Endothelial cell of umbilical vein (primary cell): ENCODE results near the gene LRRC70. TPM values are rescaled to one million over a fixed set of nuclear protein-coding genes. Genes with fewer than 3 reads are reported as not detected.

Experiments used
- BruUV-seq: library from RNA; stranded (reverse); fragments of 400-500 nt; replicated peaks from 2 replicates; lab custom pipeline; 2021; lab: Mats Ljungman, UMichigan
- CTCF ChIA-PET: fragments of 300-600, 350-600 bp; sonication (Branson Sonifier 250); formaldehyde crosslinking; loops from one replicate; lab custom pipeline; 2021; ENCODE audit warnings: antibody characterized with exemption, inconsistent platforms; lab: Charles Lee
- POLR2A ChIA-PET: fragments of 300-600, 350-600 bp; sonication (Branson Sonifier 250); formaldehyde crosslinking; loops from one replicate; lab custom pipeline; 2021; ENCODE audit warnings: antibody characterized with exemption, inconsistent platforms; lab: Charles Lee
- DNase-seq: peaks from one replicate; pipeline ENCODE4 v3.0.0-alpha.2; 2011; ENCODE audit warnings: low read depth, low spot score
- FAIRE-seq: peaks from 2 replicates; lab custom pipeline; 2011; peaks lifted over from hg19 to GRCh38; lab: Jason Lieb, UNC
- H2AFZ ChIP-seq: 2 replicates; pipeline ENCODE4 v1.6.0; 2012; ENCODE audit warnings: low read depth, low read length, control low read depth, inconsistent platforms
- H3K27ac ChIP-seq: 2 replicates; pipeline ENCODE4 v1.5.1; 2011; ENCODE audit warnings: low read depth, mild to moderate bottlenecking, control low read depth, low read length, moderate library complexity; ENCODE audit not compliant: insufficient read depth
- H3K27me3 ChIP-seq, 2 experiments: 2 replicates each; pipeline versions ENCODE4 v1.6.0 to v1.6.1; 2011; ENCODE audit warnings: low read length in 2 of 2, mixed read lengths in 1 of 2; ENCODE audit not compliant: control insufficient read depth in 2 of 2, insufficient read depth in 2 of 2
- H3K36me3 ChIP-seq, 2 experiments: 2 replicates in 1 of 2; 3 replicates in 1 of 2; pipeline ENCODE4 v1.5.1; 2011; ENCODE audit warnings: low read length in 2 of 2, mild to moderate bottlenecking in 1 of 2, moderate library complexity in 1 of 2; ENCODE audit not compliant: control insufficient read depth in 2 of 2, insufficient read depth in 2 of 2; ENCODE audit errors: extremely low read depth in 1 of 2
- H3K4me1 ChIP-seq: 3 replicates; pipeline ENCODE4 v1.5.1; 2011; ENCODE audit warnings: mild to moderate bottlenecking, low read length; ENCODE audit not compliant: control insufficient read depth, insufficient read depth; ENCODE audit errors: extremely low read depth
- H3K4me2 ChIP-seq: 2 replicates; pipeline ENCODE4 v1.6.1; 2011; ENCODE audit warnings: low read length, control low read depth, mixed read lengths; ENCODE audit not compliant: insufficient read depth
- H3K4me3 ChIP-seq, 3 experiments: fragments of 200-600 bp in 1 of 3; sonication (generic), shearing (Covaris generic) in 1 of 3; replicated peaks in 1 of 3; 2 replicates each; pipeline ENCODE4 v1.5.1; 2011 to 2016; ENCODE audit warnings: control low read depth in 3 of 3, low read length in 3 of 3, mild to moderate bottlenecking in 2 of 3, inconsistent platforms in 1 of 3, low read depth in 1 of 3, moderate library complexity in 1 of 3; ENCODE audit not compliant: insufficient read depth in 1 of 3
- H3K79me2 ChIP-seq: 2 replicates; pipeline ENCODE4 v1.6.0; 2012; ENCODE audit warnings: low read length, inconsistent platforms; ENCODE audit not compliant: control insufficient read depth, insufficient read depth
- H3K9ac ChIP-seq: replicated peaks from 2 replicates; pipeline ENCODE3; 2011; ENCODE audit warnings: low read length, control low read depth; ENCODE audit not compliant: insufficient read depth; ENCODE audit errors: extremely low read depth
- H3K9me1 ChIP-seq: replicated peaks from 3 replicates; pipeline ENCODE4 v1.6.0; 2011; ENCODE audit warnings: mild to moderate bottlenecking, low read length; ENCODE audit not compliant: control insufficient read depth, insufficient read depth; ENCODE audit errors: extremely low read depth
- H3K9me3 ChIP-seq: replicated peaks from 2 replicates; pipeline ENCODE4 v1.5.1; 2012; ENCODE audit warnings: low read length, inconsistent platforms; ENCODE audit not compliant: control insufficient read depth, insufficient read depth
- H4K20me1 ChIP-seq: replicated peaks from 2 replicates; pipeline ENCODE3; 2011; ENCODE audit warnings: mild to moderate bottlenecking, low read length; ENCODE audit not compliant: control insufficient read depth, insufficient read depth; ENCODE audit errors: extremely low read depth
- EZH2 ChIP-seq: IDR thresholded peaks from 2 replicates; pipeline ENCODE4 v1.6.1; 2012; ENCODE audit warnings: borderline replicate concordance, low read depth, mild to moderate bottlenecking, moderate library complexity, low read length, inconsistent platforms; ENCODE audit not compliant: severe bottlenecking
- FOS ChIP-seq: IDR thresholded peaks from 2 replicates; pipeline ENCODE4 v1.6.1; 2011; ENCODE audit warnings: mild to moderate bottlenecking, low read length, moderate library complexity, borderline replicate concordance; ENCODE audit not compliant: insufficient read depth
- GATA2 ChIP-seq: IDR thresholded peaks from 2 replicates; pipeline ENCODE4 v1.7.0; 2011; ENCODE audit warnings: low read depth, mild to moderate bottlenecking, moderate library complexity, mixed read lengths, low read length; ENCODE audit not compliant: insufficient read length, insufficient read depth
- MYC ChIP-seq: IDR thresholded peaks from one replicate; pipeline ENCODE4 v1.6.1; 2011; ENCODE audit warnings: mild to moderate bottlenecking, low read depth, low read length
- POLR2A ChIP-seq: IDR thresholded peaks from 2 replicates; pipeline ENCODE4 v1.6.1; 2012; ENCODE audit warnings: low read depth, mild to moderate bottlenecking, control low read depth, low read length
- POLR2AphosphoS5 ChIP-seq: IDR thresholded peaks from 2 replicates; pipeline ENCODE4 v1.6.1; 2012; ENCODE audit warnings: low read depth, mild to moderate bottlenecking, control low read depth, low read length, moderate library complexity; ENCODE audit not compliant: insufficient read depth
- dilution Hi-C: fragments of 300-500 bp; cut with MboI; formaldehyde crosslinking; loops from one replicate; pipeline ENCODE4 v1.15.0; 2019; ENCODE audit warnings: low sequenced_read_pairs; ENCODE audit not compliant: extremely low pct_ligation_motif_present
- intact Hi-C: fragments of 100-400 bp; cut with micrococcal nuclease; formaldehyde crosslinking; loops from one replicate; pipeline ENCODE4 v1.10.0; 2022
- polyA plus RNA-seq, 4 experiments: library from polyadenylated mRNA; depleted of rRNA in 3 of 4; stranded (reverse) in 3 of 4; unstranded in 1 of 4; fragments of >200 nt; gene quantifications; 2 replicates each; pipeline versions ENCODE4 v1.2.1 to v1.2.3, GENCODE V29; 2011 to 2012; ENCODE audit warnings: missing spikeins in 1 of 4
- total RNA-seq: library from RNA; stranded (reverse); gene quantifications from 2 replicates; pipeline ENCODE4 v1.2.3, GENCODE V29; 2021
- TF ChIP-seq, protein P1 (sequence below), 2 donors: IDR thresholded peaks; 1 replicate in 1 of 2; 2 replicates in 1 of 2; pipeline ENCODE4 v1.5.1; 2011; ENCODE audit warnings: low read length in 2 of 2, mild to moderate bottlenecking in 2 of 2, moderate library complexity in 2 of 2, control low read depth in 1 of 2, inconsistent platforms in 1 of 2, low read depth in 1 of 2; ENCODE audit not compliant: insufficient read depth in 1 of 2; ENCODE audit errors: extremely low read depth in 1 of 2

The LRRC70 gene
- total and polyA plus RNA-seq, 2 donors (not counting 3 experiments of a cell fraction or from before 2014, with no cell fraction given), result 24.5 to 32.6 TPM

GRCh38 chr5:62534461-62535236, 44.0 kb upstream of the LRRC70 start:
- Histone ChIP-seq H3K4me1 (no peaks in the 10 kb centered on the region), H3K27me3 (no peaks in the 10 kb centered on the region), H3K36me3 (no peaks in the 10 kb centered on the region), H2AFZ (no peak overlapping the region), H3K4me2 (no peak overlapping the region), H3K9ac (no peak overlapping the region), H3K79me2 (no peaks in the 10 kb centered on the region), H4K20me1 (no peaks in the 10 kb centered on the region), H3K9me1 (no peaks in the 10 kb centered on the region), H3K9me3 (no peaks in the 10 kb centered on the region), H3K27ac (no peak overlapping the region), H3K4me3 (no peak overlapping the region)
- ChIA-PET CTCF (no interaction called here), POLR2A (no interaction called here)
- DNase-seq (no peak), FAIRE-seq (no peak)
- no TSS peak for BruUV-seq
- intact Hi-C loops (no loop called here), dilution Hi-C loops (no loop called here)
- no peak for TF ChIP-seq FOS
- TF ChIP-seq POLR2A, result no peak
- no peak for TF ChIP-seq EZH2
- TF ChIP-seq GATA2, result no peak
- TF ChIP-seq, protein P1, sequence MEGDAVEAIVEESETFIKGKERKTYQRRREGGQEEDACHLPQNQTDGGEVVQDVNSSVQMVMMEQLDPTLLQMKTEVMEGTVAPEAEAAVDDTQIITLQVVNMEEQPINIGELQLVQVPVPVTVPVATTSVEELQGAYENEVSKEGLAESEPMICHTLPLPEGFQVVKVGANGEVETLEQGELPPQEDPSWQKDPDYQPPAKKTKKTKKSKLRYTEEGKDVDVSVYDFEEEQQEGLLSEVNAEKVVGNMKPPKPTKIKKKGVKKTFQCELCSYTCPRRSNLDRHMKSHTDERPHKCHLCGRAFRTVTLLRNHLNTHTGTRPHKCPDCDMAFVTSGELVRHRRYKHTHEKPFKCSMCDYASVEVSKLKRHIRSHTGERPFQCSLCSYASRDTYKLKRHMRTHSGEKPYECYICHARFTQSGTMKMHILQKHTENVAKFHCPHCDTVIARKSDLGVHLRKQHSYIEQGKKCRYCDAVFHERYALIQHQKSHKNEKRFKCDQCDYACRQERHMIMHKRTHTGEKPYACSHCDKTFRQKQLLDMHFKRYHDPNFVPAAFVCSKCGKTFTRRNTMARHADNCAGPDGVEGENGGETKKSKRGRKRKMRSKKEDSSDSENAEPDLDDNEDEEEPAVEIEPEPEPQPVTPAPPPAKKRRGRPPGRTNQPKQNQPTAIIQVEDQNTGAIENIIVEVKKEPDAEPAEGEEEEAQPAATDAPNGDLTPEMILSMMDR (IDR thresholded peaks at IDR 0.05; ENCODE audit: extremely low read depth in 1 of 2, insufficient read depth in 1 of 2, low read depth in 1 of 2, low read length in 2 of 2), result no peak
- TF ChIP-seq MYC, result no peak
- TF ChIP-seq POLR2AphosphoS5, result no peak
